GM10248 (cell line): ENCODE data around the gene SMIM5.

Experiments
- CTCF ChIA-PET: fragments of 300-600 bp; sonication (Branson Sonifier 250); formaldehyde crosslinking; extraction: SDS; loops from one replicate; lab custom pipeline; 2021; ENCODE audit warnings: antibody characterized with exemption; lab: Yijun Ruan, JAX
- POLR2A ChIA-PET: fragments of 350-650 bp; sonication (Branson Sonifier 250); formaldehyde crosslinking; extraction: SDS; loops from one replicate; lab custom pipeline; 2020; ENCODE audit warnings: antibody characterized with exemption; lab: Yijun Ruan, JAX
- DNase-seq: peaks from one replicate; pipeline ENCODE4 v3.0.0; 2012; ENCODE audit errors: extremely low spot score
- CTCF ChIP-seq: IDR thresholded peaks from 2 replicates; pipeline ENCODE4 v1.5.1; 2012; ENCODE audit warnings: mild to moderate bottlenecking, low read depth; ENCODE audit errors: extremely low read depth, missing control alignments, control extremely low read depth

Gene SMIM5

DNA sequence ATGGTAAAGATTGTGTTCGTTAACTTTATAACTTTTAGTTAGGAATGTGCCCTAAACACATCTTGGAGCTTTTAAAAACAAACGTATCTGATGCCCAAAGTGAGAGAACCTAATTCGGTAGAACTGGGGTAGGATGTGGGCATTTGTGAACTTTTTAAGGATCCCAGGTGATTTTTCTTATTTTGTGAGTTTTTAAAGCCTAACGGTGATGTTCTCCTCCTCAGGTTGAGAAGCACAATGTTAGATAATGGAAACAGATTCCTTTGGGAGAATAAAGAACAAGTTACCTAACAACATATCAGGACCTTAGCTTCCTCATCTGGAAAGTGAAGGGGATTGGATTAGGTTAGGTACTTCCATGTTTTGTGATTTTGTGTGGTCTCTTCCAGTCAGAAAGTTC lies 34.6 kb downstream of the SMIM5 start:
- no peak for TF ChIP-seq CTCF
- no peak for DNase-seq
- POLR2A ChIA-PET, result no interaction called here
- CTCF ChIA-PET, result interaction anchor here (1.2 to 3.9 kb wide), 6 partner anchors 14 to 85 kb away, joined by 3 to 23 read pairs (median 14); partner anchors contain the start of gene SMIM5

GRCh38 chr17:75668489-75668888 lies 35.3 kb downstream of the SMIM5 start:
- no peak for DNase-seq
- TF ChIP-seq CTCF, result no peak
- ChIA-PET CTCF (interaction anchor here (1.2 to 3.9 kb wide), 4 partner anchors 13 to 85 kb away, joined by 3 to 23 read pairs (median 18); partner anchors contain the start of gene SMIM5), POLR2A (no interaction called here)

DNA sequence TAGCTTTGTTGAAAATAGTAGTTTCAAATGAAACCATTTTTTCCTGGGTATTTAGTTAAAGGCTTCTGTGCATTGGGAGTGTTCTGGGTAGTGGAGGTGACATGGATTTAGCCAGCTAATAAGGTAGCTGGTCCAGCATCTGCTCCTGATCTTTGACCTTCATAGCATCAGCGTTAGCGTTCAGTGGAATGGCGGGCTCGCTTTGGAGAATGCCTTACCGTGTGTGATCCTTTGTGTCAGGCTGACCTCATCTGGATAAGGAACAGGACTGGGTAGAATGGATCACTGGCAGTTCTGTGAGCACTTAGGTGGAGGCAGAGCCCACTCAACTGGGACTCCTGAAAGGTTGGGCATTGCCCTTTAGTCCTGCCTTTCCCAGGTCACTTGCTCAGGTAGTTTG lies 37.6 kb downstream of the SMIM5 start:
- ChIA-PET CTCF (interaction anchor here (1.0 to 27.0 kb wide), 5 partner anchors 10 to 79 kb away, joined by 3 to 424 read pairs (median 8); partner anchors contain the start of gene SMIM5), POLR2A (no interaction called here)
- TF ChIP-seq CTCF, result no peak
- no peak for DNase-seq

GRCh38 chr17:75672011-75672410 lies 38.8 kb downstream of the SMIM5 start:
- CTCF ChIA-PET, result interaction anchor here (1.0 to 27.0 kb wide), 5 partner anchors 10 to 78 kb away, joined by 3 to 424 read pairs (median 8); partner anchors contain the start of gene SMIM5
- POLR2A ChIA-PET, result interaction anchor here (1.2 kb wide), 1 partner anchor 108 kb away, joined by 4 read pairs; a partner anchor contains a TSS
- TF ChIP-seq CTCF, result no peak
- no peak for DNase-seq

DNA sequence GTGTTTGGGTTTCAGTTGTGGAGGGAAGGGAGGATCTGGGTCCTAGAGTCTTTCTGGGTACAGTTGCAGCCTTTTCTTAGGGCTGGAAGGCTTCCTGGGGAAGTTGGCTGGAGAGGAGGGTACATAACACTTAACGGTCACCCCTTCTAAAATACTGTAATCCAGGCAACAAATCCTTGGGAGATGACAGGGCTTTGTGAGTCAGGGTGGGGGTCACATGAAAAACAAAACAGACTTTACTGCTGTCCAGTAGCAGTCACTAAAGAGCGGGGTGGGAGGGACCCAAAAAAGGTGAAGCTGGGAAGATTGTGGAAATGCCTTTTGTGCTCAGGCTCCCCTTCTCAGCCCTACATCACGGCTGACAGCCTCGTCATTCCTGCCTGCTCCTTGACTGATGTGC lies 40.3 kb downstream of the SMIM5 start:
- POLR2A ChIA-PET, result interaction anchor here (1.2 kb wide), 1 partner anchor 106 kb away, joined by 4 read pairs; a partner anchor contains a TSS

GRCh38 chr17:75676461-75676860 lies 43.2 kb downstream of the SMIM5 start:
- no peak for TF ChIP-seq CTCF
- no peak for DNase-seq
- ChIA-PET CTCF (interaction anchor here (1.0 to 27.0 kb wide), 11 partner anchors 10 to 88 kb away, joined by 3 to 424 read pairs (median 7); partner anchors contain the start of genes GALK1, RECQL5 and SMIM5), POLR2A (no interaction called here)

More for the DNA sequence above, 40.3 kb downstream of the SMIM5 start:
- CTCF ChIA-PET, result interaction anchor here (1.1 to 27.0 kb wide), 8 partner anchors 15 to 77 kb away, joined by 4 to 424 read pairs (median 10); partner anchors contain the start of gene SMIM5
- no peak for DNase-seq
- TF ChIP-seq CTCF, result no peak
